GM23338 (cell line): ENCODE results near the gene NLRP10.

Source experiments
- CTCF ChIP-seq, 2 experiments: fragments of 200-600 bp in 1 of 2; sonication (generic) in 1 of 2; conservative IDR thresholded peaks; 2 replicates each; pipeline versions ENCODE4 v1.5.1 to v1.6.1; 2016 to 2017; ENCODE audit warnings: antibody characterized with exemption in 2 of 2, low read depth in 2 of 2, mild to moderate bottlenecking in 2 of 2, moderate library complexity in 1 of 2
- EZH2phosphoT487 ChIP-seq: fragments of 200-600 bp; sonication (generic); IDR thresholded peaks from one replicate; pipeline ENCODE4 v1.8.1; 2018; ENCODE audit warnings: antibody characterized with exemption; ENCODE audit not compliant: unreplicated experiment
- POLR2AphosphoS5 ChIP-seq: IDR thresholded peaks from 2 replicates; pipeline ENCODE4 v1.6.1; 2016; ENCODE audit warnings: antibody characterized with exemption, low read depth
- REST ChIP-seq: IDR thresholded peaks from one replicate; pipeline ENCODE4 v1.6.1; 2018; ENCODE audit warnings: antibody characterized with exemption; ENCODE audit not compliant: unreplicated experiment

GRCh38 chr11:7994581-7995278 is 29.5 kb upstream of the NLRP10 start:
- TF ChIP-seq POLR2AphosphoS5 (no peak), CTCF (conservative IDR thresholded peaks at IDR 0.05; ENCODE audit: low read depth in 2 of 2) (no peak), REST (no peak), EZH2phosphoT487 (no peak)
